ENCODE measurements around the gene FARS2. TPM values are rescaled to one million over a fixed set of nuclear protein-coding genes. Genes with fewer than 3 reads are reported as not detected.

Gene FARS2
- total RNA-seq, 1 donor from 2014 or later: 18.3 TPM

- TF ChIP-seq CTCF (IDR thresholded peaks at IDR 0.05): no peak
- Histone ChIP-seq H3K4me1 (peaks cover 4% of the 10 kb centered on the region), H3K27ac (no peak overlapping the region), H3K9me3 (no peaks in the 10 kb centered on the region), H3K36me3 (peaks cover 6% of the 10 kb centered on the region), H3K4me3 (no peak overlapping the region), H3K27me3 (no peaks in the 10 kb centered on the region)
- no peak for DNase-seq
- intact Hi-C loops (cut with DNase I): no loop called here
- no peak for ATAC-seq
These were observed 44.0 kb upstream of the FARS2 start for GRCh38 chr6:5217356-5217755.

GRCh38 chr6:5219011-5219691 is 42.2 kb upstream of the FARS2 start:
- Histone ChIP-seq H3K4me1 (peaks cover 3% of the 10 kb centered on the region), H3K27ac (no peak overlapping the region), H3K27me3 (no peaks in the 10 kb centered on the region), H3K36me3 (peaks cover 13% of the 10 kb centered on the region), H3K9me3 (no peaks in the 10 kb centered on the region), H3K4me3 (no peak overlapping the region)
- no peak for DNase-seq
- ATAC-seq: no peak
- intact Hi-C loops (cut with DNase I): no loop called here
- no peak for TF ChIP-seq CTCF (IDR thresholded peaks at IDR 0.05)

DNA sequence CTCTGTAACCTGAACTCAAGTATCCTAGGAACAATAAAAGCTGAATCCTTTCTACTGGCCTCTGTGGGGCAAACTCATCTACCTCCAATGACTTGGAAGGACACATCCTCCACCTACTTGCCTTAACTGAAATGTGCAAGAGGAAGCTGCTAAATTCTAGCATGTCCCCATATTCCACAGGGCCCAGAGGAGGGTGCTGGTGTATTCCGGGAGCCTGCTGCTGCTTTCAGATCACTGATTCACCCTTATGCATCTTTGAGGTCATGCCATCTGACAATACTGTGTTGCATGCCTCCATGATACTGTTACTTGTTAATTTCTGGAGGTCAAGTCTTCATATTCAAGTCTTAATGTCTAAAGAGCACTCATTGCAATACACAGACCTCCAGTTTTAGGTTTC is 40.9 kb upstream of the FARS2 start:
- H3K4me3 ChIP-seq: no peak overlapping the region
- H3K36me3 ChIP-seq: peaks cover 13% of the 10 kb centered on the region
- intact Hi-C loops (cut with DNase I): no loop called here
- ATAC-seq (no peak), DNase-seq (no peak)
- TF ChIP-seq CTCF (IDR thresholded peaks at IDR 0.05): no peak
- H3K27me3 ChIP-seq: no peaks in the 10 kb centered on the region
- H3K27ac ChIP-seq: no peak overlapping the region
- H3K4me1 ChIP-seq: no peaks in the 10 kb centered on the region
- no peaks in the 10 kb centered on the region for H3K9me3 ChIP-seq

- Histone ChIP-seq H3K4me1 (no peaks in the 10 kb centered on the region), H3K36me3 (peaks cover 7% of the 10 kb centered on the region), H3K4me3 (no peak overlapping the region), H3K27ac (no peak overlapping the region), H3K27me3 (no peaks in the 10 kb centered on the region), H3K9me3 (no peaks in the 10 kb centered on the region)
- intact Hi-C loops (cut with DNase I): no loop called here
- DNase-seq (no peak), ATAC-seq (no peak)
- TF ChIP-seq CTCF (IDR thresholded peaks at IDR 0.05): no peak
These were observed 38.0 kb upstream of the FARS2 start for GRCh38 chr6:5223309-5223708.

DNA sequence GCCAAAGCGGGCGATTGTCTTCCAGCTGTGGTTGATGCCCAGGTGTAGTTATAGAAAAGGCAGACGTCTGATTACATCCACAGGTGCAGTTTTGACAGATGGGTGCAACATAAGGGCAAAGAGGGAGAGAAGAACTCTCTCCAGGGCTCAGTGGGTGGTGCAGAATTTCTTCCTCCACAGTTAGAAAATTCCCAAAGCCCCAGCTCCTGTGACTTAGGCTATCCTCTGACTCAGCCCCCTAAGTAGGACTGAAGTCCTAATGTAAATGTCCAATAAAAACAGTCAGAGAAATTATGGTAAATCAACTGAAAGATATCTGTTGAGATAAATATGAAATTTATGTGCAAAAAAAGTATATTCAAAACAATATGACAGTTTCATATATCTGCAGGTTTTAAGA is 32.0 kb upstream of the FARS2 start:
- H3K4me3 ChIP-seq: no peak overlapping the region
- H3K9me3 ChIP-seq: no peaks in the 10 kb centered on the region
- H3K27me3 ChIP-seq: no peaks in the 10 kb centered on the region
- no peaks in the 10 kb centered on the region for H3K36me3 ChIP-seq
- DNase-seq (no peak), ATAC-seq (no peak)
- H3K4me1 ChIP-seq: no peaks in the 10 kb centered on the region
- intact Hi-C loops (cut with DNase I): no loop called here
- no peak overlapping the region for H3K27ac ChIP-seq
- TF ChIP-seq CTCF (IDR thresholded peaks at IDR 0.05): no peak

- TF ChIP-seq CTCF (IDR thresholded peaks at IDR 0.05): no peak
- intact Hi-C loops (cut with DNase I): no loop called here
- no peaks in the 10 kb centered on the region for H3K36me3 ChIP-seq
- H3K4me1 ChIP-seq: no peaks in the 10 kb centered on the region
- H3K9me3 ChIP-seq: no peaks in the 10 kb centered on the region
- ATAC-seq: no peak
- no peak for DNase-seq
- H3K27me3 ChIP-seq: no peaks in the 10 kb centered on the region
- H3K4me3 ChIP-seq: no peak overlapping the region
- no peak overlapping the region for H3K27ac ChIP-seq
These were observed 31.2 kb upstream of the FARS2 start for GRCh38 chr6:5230081-5230480.

Data from upper lobe of right lung (tissue), 1 donor.